ENCODE results near the gene WDR82.

WDR82 gene

DNA sequence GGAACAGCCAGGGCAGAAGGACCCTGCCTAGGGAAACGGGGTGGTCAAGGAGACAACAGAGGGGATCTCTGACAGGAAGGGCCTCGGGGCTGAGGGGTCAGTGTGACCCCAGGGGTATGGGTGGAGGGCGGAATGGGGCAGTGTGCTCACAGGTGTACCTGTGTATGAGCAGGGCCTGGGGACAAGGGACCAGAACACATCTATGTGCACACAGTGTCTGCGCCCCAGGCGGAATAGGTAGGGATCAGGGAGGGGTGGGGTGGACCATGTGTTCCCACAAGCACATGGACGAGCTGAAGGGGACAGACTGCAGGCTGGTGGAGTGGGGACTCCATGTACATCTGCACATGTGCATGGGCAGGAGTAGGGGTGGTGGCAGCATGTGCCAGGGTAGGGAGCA is 48.0 kb downstream of the WDR82 start:
- DNase-seq: no peak
- in situ Hi-C loops (cut with MboI; ENCODE audit: low pct_unique_long_range_greater_than_20kb, low sequenced_read_pairs): no loop called here

GRCh38 chr3:52229656-52230055 is 48.8 kb downstream of the WDR82 start:
- in situ Hi-C loops (cut with MboI; ENCODE audit: low pct_unique_long_range_greater_than_20kb, low sequenced_read_pairs): no loop called here

GRCh38 chr3:52228751-52229291 is 49.6 kb downstream of the WDR82 start:
- in situ Hi-C loops (cut with MboI; ENCODE audit: low pct_unique_long_range_greater_than_20kb, low sequenced_read_pairs): no loop called here
- DNase-seq: no peak

More at GRCh38 chr3:52229656-52230055, 48.8 kb downstream of the WDR82 start:
- no peak for DNase-seq

- DNase-seq: no peak
- in situ Hi-C loops (cut with MboI; ENCODE audit: low pct_unique_long_range_greater_than_20kb, low sequenced_read_pairs): no loop called here
These were observed 50.2 kb downstream of the WDR82 start for GRCh38 chr3:52228266-52228665.

- DNase-seq: no peak
- in situ Hi-C loops (cut with MboI; ENCODE audit: low pct_unique_long_range_greater_than_20kb, low sequenced_read_pairs): no loop called here
These were observed 50.7 kb downstream of the WDR82 start for GRCh38 chr3:52227766-52228165.

DNA sequence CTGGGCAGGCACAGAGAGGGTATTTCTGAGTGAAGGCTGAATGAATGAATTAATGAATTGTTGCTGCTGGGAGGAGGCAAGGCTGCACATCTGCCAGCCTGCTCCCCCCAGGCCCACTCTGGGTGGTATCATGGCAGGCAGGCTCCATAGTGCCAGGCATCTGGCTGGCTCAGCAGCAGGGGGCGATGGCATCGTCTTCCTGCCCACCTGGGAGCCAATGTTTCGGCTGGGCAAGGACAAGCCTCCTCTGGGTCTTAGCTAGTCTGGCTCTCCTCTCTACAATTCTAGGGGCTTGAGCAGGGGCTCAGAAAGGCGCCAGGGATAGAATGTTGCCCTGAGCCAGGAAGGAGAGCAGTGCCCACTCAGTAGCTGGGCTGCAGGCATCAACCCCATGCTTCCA is 51.3 kb downstream of the WDR82 start:
- no peak for DNase-seq
- in situ Hi-C loops (cut with MboI; ENCODE audit: low pct_unique_long_range_greater_than_20kb, low sequenced_read_pairs): no loop called here

GRCh38 chr3:52226229-52226817 is 52.1 kb downstream of the WDR82 start:
- DNase-seq: no peak
- in situ Hi-C loops (cut with MboI; ENCODE audit: low pct_unique_long_range_greater_than_20kb, low sequenced_read_pairs): no loop called here

DNA sequence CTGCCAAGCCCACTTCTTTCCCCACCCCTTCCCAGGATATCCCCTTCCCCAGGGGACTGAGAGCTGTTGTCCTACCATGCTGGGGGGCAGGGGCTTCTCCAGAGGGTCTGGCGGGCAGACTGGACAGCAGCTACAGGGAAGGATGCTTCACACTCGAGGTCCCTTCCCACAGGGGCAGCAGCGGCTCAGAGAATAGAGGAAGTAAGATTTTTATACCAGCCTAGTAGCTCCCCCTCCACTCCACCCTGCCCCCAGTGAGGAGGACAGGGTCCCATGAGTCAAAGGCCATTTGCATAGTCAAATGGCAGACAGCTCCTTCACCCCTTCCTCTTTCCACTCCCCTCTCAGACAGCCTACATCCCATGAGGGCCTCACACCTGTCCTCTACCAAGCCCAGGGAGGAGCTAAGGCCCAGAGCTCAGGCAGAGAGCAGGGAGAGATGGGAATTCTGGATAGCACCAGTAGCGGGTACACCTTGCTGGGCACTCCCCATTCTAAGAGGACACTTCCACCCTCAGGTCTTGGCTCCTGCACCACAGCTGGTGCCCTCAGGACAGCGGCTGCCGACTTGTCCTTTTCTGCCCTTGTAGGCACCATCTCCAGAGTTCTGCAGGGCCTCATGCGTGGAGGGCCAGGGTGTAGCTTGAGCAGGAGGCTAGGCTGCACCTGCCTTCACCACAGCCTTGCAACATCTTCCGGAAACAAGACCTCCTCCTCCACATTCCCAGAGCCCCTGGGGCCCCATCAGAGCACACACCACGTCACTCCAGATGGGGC is 52.8 kb downstream of the WDR82 start, which contains the start of gene TLR9:
Gene TLR9, minus strand, starts transcription at position 194 of the 777 bp plus-strand sequence. Its CDS starts 116 bp downstream, at position 78.
- in situ Hi-C loops (cut with MboI; ENCODE audit: low pct_unique_long_range_greater_than_20kb, low sequenced_read_pairs): no loop called here

DNA sequence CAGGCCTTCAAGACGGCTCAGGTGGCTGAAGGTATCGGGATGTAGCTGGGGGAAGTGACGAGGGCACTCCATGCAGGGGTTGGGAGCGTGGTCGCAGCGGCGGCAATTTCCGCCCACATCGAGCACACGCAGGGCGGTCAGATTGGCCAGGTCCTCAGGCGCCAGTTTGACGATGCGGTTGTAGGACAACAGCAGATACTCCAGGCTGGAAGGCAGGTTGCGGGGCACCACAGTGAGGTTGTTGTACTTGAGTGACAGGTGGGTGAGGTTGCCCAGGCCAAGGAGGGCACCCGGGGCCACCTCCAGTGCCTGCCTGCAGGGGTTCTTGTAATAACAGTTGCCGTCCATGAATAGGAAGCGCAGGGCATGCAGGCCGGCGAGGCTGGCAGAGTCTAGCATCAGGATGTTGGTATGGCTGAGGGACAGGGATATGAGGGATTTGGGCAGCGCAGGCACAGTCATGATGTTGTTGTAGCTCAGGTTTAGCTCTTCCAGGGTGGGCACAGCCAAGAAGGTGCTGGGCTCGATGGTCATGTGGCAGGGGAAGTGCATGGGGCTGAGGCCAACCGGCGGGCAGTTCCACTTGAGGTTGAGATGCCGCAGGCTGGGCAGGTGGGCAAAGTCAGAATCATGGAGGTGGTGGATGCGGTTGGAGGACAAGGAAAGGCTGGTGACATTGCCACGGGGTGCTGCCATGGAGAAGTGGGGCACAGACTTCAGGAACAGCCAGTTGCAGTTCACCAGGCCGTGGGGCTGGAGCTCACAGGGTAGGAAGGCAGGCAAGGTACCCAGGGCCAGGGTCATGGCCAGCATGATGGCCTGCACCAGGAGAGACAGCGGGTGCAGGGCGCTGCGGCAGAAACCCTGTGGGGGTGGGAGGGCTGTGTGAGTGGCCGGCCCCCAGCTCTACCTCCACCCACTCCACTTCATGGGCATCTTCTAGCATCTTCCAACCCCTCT is 54.7 kb downstream of the WDR82 start:
- DNase-seq: no peak
- in situ Hi-C loops (cut with MboI; ENCODE audit: low pct_unique_long_range_greater_than_20kb, low sequenced_read_pairs): no loop called here

More for the DNA sequence above, 52.8 kb downstream of the WDR82 start, which contains the start of gene TLR9:
- DNase-seq: peak; percentile 91

DNA sequence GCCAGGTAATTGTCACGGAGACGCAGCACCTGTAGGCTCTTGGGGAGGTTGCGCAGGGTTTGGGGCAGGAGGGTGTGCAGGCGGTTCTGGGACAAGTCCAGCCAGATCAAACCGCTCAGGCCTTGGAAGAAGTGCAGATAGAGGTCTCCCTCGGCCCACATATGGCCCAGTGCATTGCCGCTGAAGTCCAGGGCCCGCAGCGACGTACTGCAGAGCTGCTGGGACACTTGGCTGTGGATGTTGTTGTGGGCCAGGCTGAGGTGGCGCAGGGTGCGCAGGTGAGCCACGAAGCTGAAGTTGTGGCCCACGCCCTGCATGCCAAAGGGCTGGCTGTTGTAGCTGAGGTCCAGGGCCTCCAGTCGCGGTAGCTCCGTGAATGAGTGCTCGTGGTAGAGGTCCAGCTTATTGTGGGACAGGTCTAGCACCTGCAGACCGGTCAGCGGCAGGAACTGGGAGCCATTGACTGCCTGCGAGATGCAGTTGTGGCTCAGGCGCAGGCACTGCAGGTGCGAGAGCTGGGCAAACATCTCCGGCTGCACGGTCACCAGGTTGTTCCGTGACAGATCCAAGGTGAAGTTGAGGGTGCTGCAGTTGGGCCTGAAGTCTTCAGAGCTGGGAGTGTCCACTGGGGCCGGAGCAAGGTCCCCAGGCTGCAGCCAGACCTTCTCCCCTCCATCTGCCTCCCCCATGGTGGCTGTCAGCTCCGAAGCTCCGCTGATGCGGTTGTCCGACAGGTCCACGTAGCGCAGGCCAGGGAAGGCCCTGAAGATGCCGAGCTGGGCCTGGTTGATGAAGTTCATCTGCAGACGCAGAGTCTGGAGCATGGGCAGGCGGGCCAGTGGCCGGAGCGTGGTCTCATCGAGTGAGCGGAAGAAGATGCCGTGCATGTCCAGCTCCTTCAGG is 55.9 kb downstream of the WDR82 start:
- in situ Hi-C loops (cut with MboI; ENCODE audit: low pct_unique_long_range_greater_than_20kb, low sequenced_read_pairs): no loop called here
- DNase-seq: no peak

DNA sequence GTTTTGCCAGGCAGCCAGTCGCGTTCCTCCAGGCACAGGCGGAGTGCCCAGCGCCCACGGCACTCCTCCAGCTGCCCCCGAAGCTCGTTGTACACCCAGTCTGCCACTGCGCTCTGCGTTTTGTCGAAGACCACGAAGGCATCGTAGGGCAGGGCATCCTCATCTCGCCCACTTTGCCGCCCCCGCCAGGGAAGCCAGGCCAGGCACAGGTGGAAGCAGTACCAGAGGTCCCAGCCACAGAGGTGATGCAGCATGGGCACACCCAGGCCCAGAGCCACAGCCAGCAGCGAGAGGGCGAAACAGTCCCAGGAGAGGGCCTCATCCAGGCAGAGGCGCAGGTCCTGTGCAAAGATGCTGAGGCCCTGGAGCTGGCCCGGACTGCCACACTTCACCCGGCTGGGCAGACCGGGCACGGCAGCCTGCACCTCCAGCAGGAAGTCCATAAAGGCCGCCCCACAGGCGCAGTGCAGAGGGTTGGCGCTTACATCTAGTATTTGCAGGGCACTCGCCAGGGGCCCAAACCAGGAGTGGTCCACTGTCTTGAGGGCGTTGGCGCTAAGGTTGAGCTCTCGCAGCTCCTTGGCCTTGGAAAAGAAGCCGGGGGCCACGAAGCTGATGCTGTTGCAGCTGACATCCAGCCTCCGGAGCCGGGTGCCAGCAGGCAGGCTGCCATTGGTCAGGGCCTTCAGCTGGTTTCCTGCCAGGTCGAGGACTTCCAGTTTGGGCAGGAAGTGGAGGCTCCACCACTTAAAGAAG is 56.7 kb downstream of the WDR82 start:
- in situ Hi-C loops (cut with MboI; ENCODE audit: low pct_unique_long_range_greater_than_20kb, low sequenced_read_pairs): no loop called here

DNA sequence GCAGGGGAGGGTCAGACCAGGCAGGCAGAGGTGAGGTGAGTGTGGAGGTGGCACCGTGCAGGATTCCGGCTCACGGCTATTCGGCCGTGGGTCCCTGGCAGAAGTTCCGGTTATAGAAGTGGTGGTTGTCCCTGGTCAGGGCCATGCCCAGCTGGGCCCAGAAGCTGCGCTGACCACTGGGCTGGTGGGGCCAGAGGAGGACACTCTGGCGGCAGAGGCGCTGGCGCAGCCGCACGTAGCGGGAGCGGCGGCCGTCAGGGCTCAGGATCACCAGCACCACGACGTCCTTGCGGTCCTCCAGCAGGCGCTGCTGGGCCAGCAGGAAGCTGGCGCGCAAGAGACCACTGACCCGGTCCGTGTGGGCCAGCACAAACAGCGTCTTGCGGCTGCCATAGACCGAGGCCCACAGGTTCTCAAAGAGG is 57.3 kb downstream of the WDR82 start:
- no peak for DNase-seq
- in situ Hi-C loops (cut with MboI; ENCODE audit: low pct_unique_long_range_greater_than_20kb, low sequenced_read_pairs): no loop called here

More for the DNA sequence above, 56.7 kb downstream of the WDR82 start:
- DNase-seq: no peak

- in situ Hi-C loops (cut with MboI; ENCODE audit: low pct_unique_long_range_greater_than_20kb, low sequenced_read_pairs): no loop called here
- peak; percentile 92 for DNase-seq
These were observed 57.9 kb downstream of the WDR82 start for GRCh38 chr3:52220380-52221026.

DNA sequence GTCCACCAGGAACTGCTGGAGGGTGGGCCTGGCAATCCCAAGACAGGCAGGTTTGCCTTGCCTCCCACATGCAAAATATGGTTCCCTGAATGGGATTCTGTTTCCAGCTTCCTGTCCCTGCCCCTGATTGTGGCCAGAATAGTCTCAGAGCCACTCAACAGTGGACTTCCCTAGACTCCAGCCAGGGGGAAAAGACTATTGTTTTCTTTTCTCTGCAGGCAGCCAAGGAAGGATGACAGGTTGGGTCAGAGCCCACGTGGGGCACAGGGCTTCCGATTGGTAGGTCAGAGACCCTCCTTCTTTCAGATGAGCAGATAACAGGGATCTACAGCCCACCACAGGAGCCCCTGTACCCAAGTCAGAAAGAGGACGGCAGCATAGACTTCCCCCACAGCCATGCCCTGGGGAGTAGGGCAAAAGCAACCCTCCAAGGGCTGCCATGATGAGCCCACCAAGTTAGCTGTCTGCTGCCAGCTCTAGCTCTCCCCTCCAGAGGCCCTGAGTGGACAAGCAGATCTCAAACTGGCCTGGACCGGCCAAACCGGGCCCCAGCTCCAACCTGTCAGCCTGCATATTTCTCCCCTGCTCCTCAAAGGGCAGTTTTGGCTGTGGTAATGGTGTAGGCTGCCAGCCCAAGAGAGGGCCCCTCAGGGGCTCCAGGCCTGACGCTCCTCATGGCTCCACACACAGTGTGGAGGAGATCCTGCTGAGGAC is 59.4 kb downstream of the WDR82 start:
- DNase-seq: no peak
- in situ Hi-C loops (cut with MboI; ENCODE audit: low pct_unique_long_range_greater_than_20kb, low sequenced_read_pairs): no loop called here

- in situ Hi-C loops (cut with MboI; ENCODE audit: low pct_unique_long_range_greater_than_20kb, low sequenced_read_pairs): no loop called here
- DNase-seq: no peak
These were observed 60.0 kb downstream of the WDR82 start for GRCh38 chr3:52218454-52218853.

DNA sequence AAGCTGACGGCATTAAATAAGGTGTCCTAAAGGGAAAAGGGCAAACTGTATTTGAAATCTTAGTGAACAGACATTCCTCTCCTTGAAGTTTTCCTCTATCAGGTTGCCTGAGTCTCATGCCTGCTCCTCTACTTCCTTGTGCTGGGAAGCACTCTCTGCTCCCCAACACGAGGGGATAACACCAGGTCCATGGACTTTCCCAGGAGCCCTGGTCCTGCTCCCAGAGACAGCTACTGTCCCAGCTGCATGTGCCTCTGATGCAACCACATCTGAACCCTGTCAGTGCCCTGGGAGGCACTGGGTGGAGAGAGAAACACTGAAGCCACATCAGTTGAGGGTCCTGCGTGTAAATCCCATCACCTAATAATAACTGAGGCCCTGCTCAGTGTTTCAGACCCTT is 60.4 kb downstream of the WDR82 start:
- in situ Hi-C loops (cut with MboI; ENCODE audit: low pct_unique_long_range_greater_than_20kb, low sequenced_read_pairs): no loop called here
- no peak for DNase-seq

DNA sequence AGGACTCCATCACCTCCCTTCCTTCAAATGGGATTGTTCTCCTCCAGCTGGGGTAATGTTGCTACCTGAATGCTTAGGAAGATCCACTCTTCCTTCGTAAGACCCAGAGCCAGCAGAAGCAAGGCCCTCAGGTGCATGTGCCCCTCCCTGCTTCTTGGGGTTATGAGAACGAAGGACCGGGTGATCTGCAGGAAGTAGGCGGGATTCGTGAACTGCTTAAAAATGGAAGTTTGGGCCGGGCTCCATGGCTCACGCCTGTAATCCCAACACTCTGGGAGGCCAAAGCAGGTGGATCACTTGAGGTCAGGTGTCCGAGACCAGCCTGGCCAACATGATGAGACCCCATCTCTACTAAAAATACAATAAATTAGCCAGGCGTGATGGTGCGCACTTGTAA is 61.0 kb downstream of the WDR82 start:
- DNase-seq: no peak
- in situ Hi-C loops (cut with MboI; ENCODE audit: low pct_unique_long_range_greater_than_20kb, low sequenced_read_pairs): no loop called here
